OCI-LY1 (cell line): ENCODE data around the gene LRRC71.

Experiments used
- H2AFZ ChIP-seq: fragments of 200-600 bp; sonication (generic), shearing (Covaris generic); 2 replicates; pipeline ENCODE4 v1.6.0; 2014; ENCODE audit warnings: antibody characterized with exemption, mild to moderate bottlenecking, low read length
- H3F3A ChIP-seq: fragments of 200-600 bp; sonication (generic), shearing (Covaris generic); 2 replicates; pipeline ENCODE4 v1.6.0; 2014; ENCODE audit warnings: mild to moderate bottlenecking, antibody characterized with exemption, low read length, moderate library complexity; ENCODE audit not compliant: insufficient read depth
- H3K27ac ChIP-seq: fragments of 200-600 bp; sonication (generic); 2 replicates; pipeline ENCODE4 v1.5.1; 2014; ENCODE audit warnings: low read length, mixed run types, mild to moderate bottlenecking, low read depth; ENCODE audit not compliant: poor library complexity, severe bottlenecking
- H3K27me3 ChIP-seq: fragments of 200-600 bp; sonication (generic); 2 replicates; pipeline ENCODE4 v1.6.0; 2014; ENCODE audit warnings: antibody characterized with exemption, mild to moderate bottlenecking, low read length, moderate library complexity; ENCODE audit not compliant: insufficient read depth
- H3K36me3 ChIP-seq: fragments of 200-600 bp; sonication (generic); 2 replicates; pipeline ENCODE4 v1.6.1; 2014; ENCODE audit warnings: mild to moderate bottlenecking, antibody characterized with exemption, low read length, moderate library complexity, mixed read lengths; ENCODE audit not compliant: insufficient read depth
- H3K4me1 ChIP-seq: fragments of 200-600 bp; sonication (generic); 2 replicates; pipeline ENCODE4 v1.5.1; 2014; ENCODE audit warnings: mild to moderate bottlenecking, low read length, moderate library complexity; ENCODE audit not compliant: insufficient read depth, severe bottlenecking
- H3K4me2 ChIP-seq: fragments of 200-600 bp; sonication (generic), shearing (Covaris generic); 2 replicates; pipeline ENCODE4 v1.6.1; 2014; ENCODE audit warnings: low read length
- H3K4me3 ChIP-seq: fragments of 200-600 bp; sonication (generic); 2 replicates; pipeline ENCODE4 v1.5.1; 2014; ENCODE audit warnings: low read length, low read depth, mild to moderate bottlenecking, mixed read lengths; ENCODE audit not compliant: poor library complexity, severe bottlenecking
- H3K79me2 ChIP-seq: fragments of 200-600 bp; shearing (Covaris generic); 2 replicates; pipeline ENCODE4 v1.6.1; 2016; ENCODE audit warnings: mixed run types, low read length, mixed read lengths; ENCODE audit not compliant: insufficient read depth
- H3K9ac ChIP-seq: fragments of 200-600 bp; sonication (generic), shearing (Covaris generic); 2 replicates; pipeline ENCODE4 v1.6.1; 2014; ENCODE audit warnings: mild to moderate bottlenecking, low read length, mixed read lengths
- H3K9me2 ChIP-seq: fragments of 200-600 bp; sonication (generic), shearing (Covaris generic); 2 replicates; pipeline ENCODE4 v1.6.1; 2014; ENCODE audit warnings: low read depth, mild to moderate bottlenecking, low read length, mixed read lengths
- H3K9me3 ChIP-seq: fragments of 200-600 bp; shearing (Covaris generic); 2 replicates; pipeline ENCODE4 v1.6.1; 2014; ENCODE audit warnings: low read length, mixed read lengths
- H4K20me1 ChIP-seq: fragments of 200-600 bp; sonication (generic), shearing (Covaris generic); 2 replicates; pipeline ENCODE4 v1.6.0; 2016; ENCODE audit warnings: mild to moderate bottlenecking, low read length; ENCODE audit not compliant: insufficient read depth
- CTCF ChIP-seq: fragments of 200-600 bp; sonication (generic), shearing (Covaris generic); IDR thresholded peaks from 2 replicates; pipeline ENCODE4 v1.5.1; 2017; ENCODE audit warnings: mild to moderate bottlenecking, antibody characterized with exemption, low read length, moderate library complexity, mixed read lengths
- EZH2 ChIP-seq: fragments of 200-600 bp; sonication (generic), shearing (Covaris generic); IDR thresholded peaks from 2 replicates; pipeline ENCODE4 v1.8.0; 2017; ENCODE audit warnings: borderline replicate concordance, mixed run types, mild to moderate bottlenecking, antibody characterized with exemption, low read length, moderate library complexity, mixed read lengths

The LRRC71 gene

GRCh38 chr1:156939786-156940334 is 19.4 kb downstream of the LRRC71 start:
- Histone ChIP-seq H3K4me3 (no peak overlapping the region), H3K9me3 (no peaks in the 10 kb centered on the region), H3K4me1 (no peaks in the 10 kb centered on the region), H3K27me3 (no peaks in the 10 kb centered on the region), H3K9me2 (no peaks in the 10 kb centered on the region), H3K79me2 (no peaks in the 10 kb centered on the region), H3K27ac (no peak overlapping the region), H3K9ac (no peak overlapping the region), H3K4me2 (no peak overlapping the region), H4K20me1 (no peaks in the 10 kb centered on the region), H3F3A (no peaks in the 10 kb centered on the region), H2AFZ (no peak overlapping the region), H3K36me3 (no peaks in the 10 kb centered on the region)
- TF ChIP-seq EZH2, result no peak
- TF ChIP-seq CTCF, result no peak

- H3K36me3 ChIP-seq, result no peaks in the 10 kb centered on the region
- H3K4me1 ChIP-seq, result no peaks in the 10 kb centered on the region
- no peak overlapping the region for H3K4me2 ChIP-seq
- no peak overlapping the region for H3K27ac ChIP-seq
- no peaks in the 10 kb centered on the region for H3K27me3 ChIP-seq
- no peak overlapping the region for H2AFZ ChIP-seq
- no peaks in the 10 kb centered on the region for H3K79me2 ChIP-seq
- TF ChIP-seq EZH2 (no peak), CTCF (no peak)
- H3K4me3 ChIP-seq, result no peak overlapping the region
- no peak overlapping the region for H3K9ac ChIP-seq
- no peaks in the 10 kb centered on the region for H4K20me1 ChIP-seq
- H3K9me2 ChIP-seq, result no peaks in the 10 kb centered on the region
- no peaks in the 10 kb centered on the region for H3F3A ChIP-seq
- no peaks in the 10 kb centered on the region for H3K9me3 ChIP-seq
Measured at GRCh38 chr1:156941675-156942074, 21.2 kb downstream of the LRRC71 start.

- H3K9me3 ChIP-seq, result no peaks in the 10 kb centered on the region
- TF ChIP-seq EZH2 (no peak), CTCF (no peak)
- H3K4me2 ChIP-seq, result no peak overlapping the region
- no peaks in the 10 kb centered on the region for H3K9me2 ChIP-seq
- no peak overlapping the region for H3K4me3 ChIP-seq
- H3F3A ChIP-seq, result no peaks in the 10 kb centered on the region
- H3K27ac ChIP-seq, result no peak overlapping the region
- no peaks in the 10 kb centered on the region for H3K4me1 ChIP-seq
- H4K20me1 ChIP-seq, result no peaks in the 10 kb centered on the region
- no peak overlapping the region for H2AFZ ChIP-seq
- H3K9ac ChIP-seq, result no peak overlapping the region
- no peaks in the 10 kb centered on the region for H3K79me2 ChIP-seq
- H3K36me3 ChIP-seq, result no peaks in the 10 kb centered on the region
- 0 out of 2 replicates have a peak, but pooled peaks cover 4% of the 10 kb centered on the region for H3K27me3 ChIP-seq
Measured at GRCh38 chr1:156942176-156942575, 21.7 kb downstream of the LRRC71 start.
